HepG2 (cell line): Measurements from ENCODE around the gene WNT2. TPM values are rescaled to one million over a fixed set of nuclear protein-coding genes. Genes with fewer than 3 reads are reported as not detected.

Experiments
- ATAC-seq: fragments of 200-7000 bp; cut with Tn5 transposase; 3 replicates; pipeline ENCODE4 v1.9.1; 2020; ENCODE audit warnings: mild to moderate bottlenecking, moderate library complexity
- BruUV-seq: library from RNA; stranded (reverse); fragments of 400-500 nt; replicated peaks from 2 replicates; lab custom pipeline; 2021; lab: Mats Ljungman, UMichigan
- CTCF ChIA-PET: fragments of 300-600 bp; formaldehyde crosslinking; extraction: SDS; loops from one replicate; lab custom pipeline; 2021; ENCODE audit warnings: low total read pairs, inconsistent platforms, low intra/inter-chr PET ratio; lab: Yijun Ruan, JAX
- POLR2A ChIA-PET: fragments of 350-600 bp; sonication (Branson Sonifier 250); formaldehyde crosslinking; loops from one replicate; lab custom pipeline; 2020; ENCODE audit warnings: antibody characterized with exemption, inconsistent platforms; lab: Yijun Ruan, JAX
- DNase-seq: peaks from one replicate; pipeline ENCODE4 v3.0.0-alpha.2; 2015; ENCODE audit warnings: low spot score
- FAIRE-seq: peaks from 3 replicates; lab custom pipeline; 2011; peaks lifted over from hg19 to GRCh38; lab: Jason Lieb, UNC
- H2AFZ ChIP-seq: one replicate; pipeline ENCODE4 v1.6.1; 2011; ENCODE audit warnings: low read length, inconsistent platforms
- H3K27ac ChIP-seq: fragments of 300-600 bp; 3 replicates; pipeline ENCODE4 v1.8.0; 2011; ENCODE audit warnings: mixed run types, mild to moderate bottlenecking, mixed read lengths, low read length, inconsistent platforms; ENCODE audit not compliant: insufficient read depth; ENCODE audit errors: extremely low read length
- H3K27me3 ChIP-seq, 2 experiments: fragments of 200-600 bp in 1 of 2; 2 replicates in 1 of 2; 3 replicates in 1 of 2; pipeline versions ENCODE4 v1.6.0 to v1.8.0; 2011; ENCODE audit warnings: low read length in 2 of 2, mild to moderate bottlenecking in 2 of 2, moderate library complexity in 2 of 2, inconsistent platforms in 1 of 2; ENCODE audit not compliant: insufficient read depth in 2 of 2, control insufficient read depth in 1 of 2
- H3K36me3 ChIP-seq, 2 experiments: fragments of 200-600 bp in 1 of 2; replicated peaks in 1 of 2; 2 replicates in 1 of 2; 3 replicates in 1 of 2; pipeline versions ENCODE4 v1.5.1 to v1.8.0; 2011; ENCODE audit warnings: low read length in 2 of 2, inconsistent platforms in 1 of 2; ENCODE audit not compliant: insufficient read depth in 2 of 2, control insufficient read depth in 1 of 2
- H3K4me1 ChIP-seq: 2 replicates; pipeline ENCODE4 v1.5.1; 2012; ENCODE audit warnings: low read length, inconsistent platforms; ENCODE audit not compliant: insufficient read depth
- H3K4me2 ChIP-seq: 2 replicates; pipeline ENCODE4 v1.6.0; 2011; ENCODE audit warnings: low read depth, low read length, inconsistent platforms
- H3K4me3 ChIP-seq, 3 experiments: fragments of 200-600 bp in 1 of 3; sonication (generic), shearing (Covaris generic) in 1 of 3; replicated peaks in 1 of 3; 2 replicates each; pipeline ENCODE4 v1.5.1; 2011 to 2016; ENCODE audit warnings: low read length in 3 of 3, inconsistent platforms in 2 of 3, low read depth in 2 of 3, mild to moderate bottlenecking in 2 of 3, control low read depth in 1 of 3, mixed read lengths in 1 of 3; ENCODE audit not compliant: insufficient read depth in 1 of 3
- H3K79me2 ChIP-seq: one replicate; pipeline ENCODE4 v1.6.1; 2011; ENCODE audit warnings: low read length, inconsistent platforms; ENCODE audit not compliant: insufficient read depth
- H3K9ac ChIP-seq: 2 replicates; pipeline ENCODE4 v1.6.0; 2011; ENCODE audit warnings: mild to moderate bottlenecking, low read depth, low read length, inconsistent platforms; ENCODE audit not compliant: insufficient read depth
- H3K9me3 ChIP-seq: 2 replicates; pipeline ENCODE4 v1.5.1; 2012; ENCODE audit warnings: mild to moderate bottlenecking, low read length
- H4K20me1 ChIP-seq: 2 replicates; pipeline ENCODE4 v1.6.0; 2011; ENCODE audit warnings: inconsistent platforms, mild to moderate bottlenecking, low read length, moderate library complexity; ENCODE audit not compliant: insufficient read depth
- ATM ChIP-seq: fragments of 450-650 bp; IDR thresholded peaks from 2 replicates; pipeline ENCODE4 v1.7.1; 2017; ENCODE audit warnings: mild to moderate bottlenecking, borderline replicate concordance
- CHCHD3 ChIP-seq: sonication (generic); formaldehyde crosslinking; IDR thresholded peaks from 2 replicates; pipeline ENCODE4 v1.8.0; 2022; ENCODE audit warnings: mild to moderate bottlenecking, missing genetic modification reagents, moderate library complexity
- GATAD1 ChIP-seq: IDR thresholded peaks from 2 replicates; pipeline ENCODE4 v1.6.1; 2016; ENCODE audit warnings: missing genetic modification reagents, missing compliant biosample characterization
- KLF16 ChIP-seq, 2 experiments: sonication (generic) in 1 of 2; formaldehyde crosslinking in 1 of 2; IDR thresholded peaks; 2 replicates each; pipeline versions ENCODE4 v1.6.1 to v1.8.0; 2016 to 2023; ENCODE audit warnings: missing genetic modification reagents in 2 of 2, missing compliant biosample characterization in 1 of 2
- NFAT5 ChIP-seq: sonication (generic); formaldehyde crosslinking; IDR thresholded peaks from 2 replicates; pipeline ENCODE4 v1.4.0; 2020; ENCODE audit warnings: missing genetic modification reagents
- SMAD3 ChIP-seq: sonication (generic); formaldehyde crosslinking; IDR thresholded peaks from 2 replicates; pipeline ENCODE4 v1.4.0; 2020; ENCODE audit warnings: missing genetic modification reagents
- SNAPC2 ChIP-seq: sonication (generic); formaldehyde crosslinking; IDR thresholded peaks from 2 replicates; pipeline ENCODE4 v1.8.1; 2022; ENCODE audit warnings: mild to moderate bottlenecking, missing genetic modification reagents
- ZNF207 ChIP-seq: fragments of 450-650 bp; IDR thresholded peaks from 2 replicates; pipeline ENCODE4 v1.6.1; 2016; ENCODE audit warnings: antibody characterized with exemption, borderline replicate concordance
- ZNF274 ChIP-seq: sonication (generic); formaldehyde crosslinking; IDR thresholded peaks from 2 replicates; pipeline ENCODE4 v1.5.1; 2020; ENCODE audit warnings: mild to moderate bottlenecking, missing genetic modification reagents
- ZNF33A ChIP-seq: sonication (generic); formaldehyde crosslinking; IDR thresholded peaks from 2 replicates; pipeline ENCODE4 v1.5.1; 2020; ENCODE audit warnings: missing genetic modification reagents, mild to moderate bottlenecking, moderate library complexity, borderline replicate concordance
- ZNF597 ChIP-seq: sonication (generic); formaldehyde crosslinking; IDR thresholded peaks from 2 replicates; pipeline ENCODE4 v1.5.0; 2020; ENCODE audit warnings: missing genetic modification reagents
- ZNF674 ChIP-seq: sonication (generic); formaldehyde crosslinking; IDR thresholded peaks from 2 replicates; pipeline ENCODE4 v1.5.0; 2020; ENCODE audit warnings: low read depth, mild to moderate bottlenecking, missing genetic modification reagents
- ZNF713 ChIP-seq: sonication (generic); formaldehyde crosslinking; IDR thresholded peaks from 2 replicates; pipeline ENCODE4 v1.4.0; 2020; ENCODE audit warnings: mild to moderate bottlenecking, missing genetic modification reagents
- WGBS: methylation state at CpG from one replicate; pipeline ENCODE4 v1.1.6; 2017; ENCODE audit warnings: low lambda C conversion rate; 5-methylcytosine and 5-hydroxymethylcytosine counted together
- in situ Hi-C: cut with HindIII; loops from 2 replicates; pipeline ENCODE4 v1.10.0; 2017; ENCODE audit warnings: low pct_unique_long_range_greater_than_20kb; ENCODE audit not compliant: extremely low pct_ligation_motif_present
- intact Hi-C: fragments of 100-400 bp; cut with micrococcal nuclease; formaldehyde crosslinking; loops from one replicate; pipeline ENCODE4 v1.10.0; 2022; ENCODE audit not compliant: unreplicated experiment
- polyA plus RNA-seq, 8 experiments: library from polyadenylated mRNA; depleted of rRNA in 3 of 8; stranded (reverse) in 7 of 8; unstranded in 1 of 8; fragments of >200 nt; fragmentation: Illumina TruSeq in 4 of 8; extraction: Trizol in 4 of 8; gene quantifications; 2 replicates each; pipeline versions ENCODE4 v1.2.1 to v1.2.3, GENCODE V29; 2011 to 2016; ENCODE audit warnings: low read depth in 4 of 8, missing spikeins in 1 of 8, mixed read lengths in 1 of 8; ENCODE audit not compliant: insufficient read depth in 1 of 8
- total RNA-seq, 5 experiments: library from RNA; depleted of rRNA; stranded (reverse); fragments of >200 nt; fragmentation: Illumina TruSeq; extraction: Trizol; gene quantifications; 2 replicates each; pipeline ENCODE4 v1.2.3, GENCODE V29; 2016; ENCODE audit warnings: low read depth in 1 of 5
- TF ChIP-seq, protein P1 (sequence below), 2 experiments: sonication (generic) in 1 of 2; formaldehyde crosslinking in 1 of 2; IDR thresholded peaks; 2 replicates each; pipeline versions ENCODE4 v1.4.0 to v1.6.1; 2018 to 2020; ENCODE audit warnings: missing genetic modification reagents in 2 of 2, borderline replicate concordance in 1 of 2, low read depth in 1 of 2, mild to moderate bottlenecking in 1 of 2, missing biosample characterization in 1 of 2

Gene WNT2
- total and polyA plus RNA-seq, 2 of the 13 experiments (the other 11 are each of a cell fraction or from before 2014, with no cell fraction given), result not detected

DNA sequence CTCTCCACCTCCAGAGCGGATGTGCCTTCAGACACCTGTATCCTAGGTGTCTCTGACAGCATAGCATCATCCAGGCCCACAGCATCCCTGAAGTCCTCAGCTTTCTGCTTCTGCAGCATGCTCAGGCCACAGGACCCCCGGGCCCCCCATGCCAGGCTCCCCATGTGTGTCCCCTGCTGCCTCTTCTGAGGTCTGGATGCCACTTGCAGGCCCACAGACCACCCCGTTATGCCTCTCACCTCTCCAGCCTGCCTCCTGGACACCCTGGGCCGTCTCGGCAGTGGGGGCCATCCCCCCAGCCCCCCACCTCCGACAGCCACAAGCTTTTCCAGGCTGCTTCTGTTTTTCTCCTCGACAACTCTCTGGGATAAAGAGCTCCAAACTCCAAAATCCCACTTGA lies 84.4 kb downstream of the WNT2 start (continued):
- TF ChIP-seq, protein P1, sequence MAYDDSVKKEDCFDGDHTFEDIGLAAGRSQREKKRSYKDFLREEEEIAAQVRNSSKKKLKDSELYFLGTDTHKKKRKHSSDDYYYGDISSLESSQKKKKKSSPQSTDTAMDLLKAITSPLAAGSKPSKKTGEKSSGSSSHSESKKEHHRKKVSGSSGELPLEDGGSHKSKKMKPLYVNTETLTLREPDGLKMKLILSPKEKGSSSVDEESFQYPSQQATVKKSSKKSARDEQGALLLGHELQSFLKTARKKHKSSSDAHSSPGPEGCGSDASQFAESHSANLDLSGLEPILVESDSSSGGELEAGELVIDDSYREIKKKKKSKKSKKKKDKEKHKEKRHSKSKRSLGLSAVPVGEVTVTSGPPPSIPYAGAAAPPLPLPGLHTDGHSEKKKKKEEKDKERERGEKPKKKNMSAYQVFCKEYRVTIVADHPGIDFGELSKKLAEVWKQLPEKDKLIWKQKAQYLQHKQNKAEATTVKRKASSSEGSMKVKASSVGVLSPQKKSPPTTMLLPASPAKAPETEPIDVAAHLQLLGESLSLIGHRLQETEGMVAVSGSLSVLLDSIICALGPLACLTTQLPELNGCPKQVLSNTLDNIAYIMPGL (CRISPR knock-in tag; IDR thresholded peaks at IDR 0.05; ENCODE audit: borderline replicate concordance in 1 of 2, low read depth in 1 of 2), result no peak
- no peak for TF ChIP-seq ZNF713
- no peak for TF ChIP-seq CHCHD3 (CRISPR knock-in tag)
- no peak for TF ChIP-seq ZNF674

- H3K27me3 ChIP-seq, result 0 out of 5 replicates have a peak, but pooled peaks cover 0 to 6% of the 10 kb centered on the region in 2 experiments
- H3K9ac ChIP-seq, result no peak overlapping the region
- H3K36me3 ChIP-seq, result no peaks in the 10 kb centered on the region
- H4K20me1 ChIP-seq, result no peaks in the 10 kb centered on the region
- ChIA-PET CTCF (no interaction called here), POLR2A (no interaction called here)
- TF ChIP-seq ATM (no peak), ZNF274 (CRISPR knock-in tag) (no peak), SNAPC2 (CRISPR knock-in tag) (no peak), SMAD3 (CRISPR knock-in tag) (no peak), KLF16 (CRISPR knock-in tag; IDR thresholded peaks at IDR 0.05) (no peak), ZNF597 (CRISPR knock-in tag) (no peak), ZNF207 (no peak), GATAD1 (CRISPR knock-in tag) (no peak), NFAT5 (no peak), ZNF33A (no peak)
- no peak for DNase-seq
- H3K9me3 ChIP-seq, result no peaks in the 10 kb centered on the region
- 13% methylated on average over 5 of the region's 5 CpGs for WGBS
- H3K4me3 ChIP-seq, result no peak overlapping the region
- intact Hi-C loops, result no loop called here
- no peaks in the 10 kb centered on the region for H3K4me1 ChIP-seq
- no TSS peak for BruUV-seq
- in situ Hi-C loops, result no loop called here
- no peak overlapping the region for H3K4me2 ChIP-seq
- no peak for FAIRE-seq
- no peak for ATAC-seq
- H2AFZ ChIP-seq, result no peak overlapping the region
- H3K27ac ChIP-seq, result no peak overlapping the region
- no peaks in the 10 kb centered on the region for H3K79me2 ChIP-seq
Measured at GRCh38 chr7:117237646-117238045, 85.2 kb downstream of the WNT2 start.
